OCI-LY3 (cell line): Measurements from ENCODE around the gene MKI67.
"Not testable (repeated sequence)": the region's sequence is repeated elsewhere in the genome, so short reads cannot be mapped to it uniquely, and the experiment has no call there.

Source experiments
- H2AFZ ChIP-seq: fragments of 200-600, 300-600 bp; shearing (Covaris generic); 2 replicates; pipeline ENCODE4 v1.6.0; 2014; ENCODE audit warnings: antibody characterized with exemption, low read depth, low read length
- H3K27ac ChIP-seq: fragments of 200-600, 300-600 bp; sonication (generic); 2 replicates; pipeline ENCODE4 v1.5.1; 2014; ENCODE audit warnings: mild to moderate bottlenecking, low read length, moderate library complexity, mixed read lengths
- H3K27me3 ChIP-seq: fragments of 200-600, 300-600 bp; sonication (generic); 2 replicates; pipeline ENCODE4 v1.6.1; 2014; ENCODE audit warnings: low read depth, low read length, mixed read lengths
- H3K36me3 ChIP-seq: fragments of 200-600, 300-600 bp; sonication (generic); replicated peaks from 2 replicates; pipeline ENCODE3; 2014; ENCODE audit warnings: low read depth, low read length, mixed read lengths
- H3K4me1 ChIP-seq: fragments of 300-600, 200-600 bp; sonication (generic); 2 replicates; pipeline ENCODE4 v1.6.1; 2014; ENCODE audit warnings: low read length, mixed read lengths
- H3K4me2 ChIP-seq: fragments of 200-600, 300-600 bp; sonication (generic); 2 replicates; pipeline ENCODE4 v1.6.1; 2014; ENCODE audit warnings: low read length, mixed read lengths
- H3K4me3 ChIP-seq: fragments of 300-600, 200-600 bp; sonication (generic); 2 replicates; pipeline ENCODE4 v1.5.1; 2014; ENCODE audit warnings: antibody characterized with exemption, mild to moderate bottlenecking, low read length, moderate library complexity
- H3K79me2 ChIP-seq: fragments of 300-600, 200-600 bp; shearing (Covaris generic); 2 replicates; pipeline ENCODE4 v1.6.1; 2014; ENCODE audit warnings: mild to moderate bottlenecking, low read length, mixed read lengths
- H3K9ac ChIP-seq: fragments of 300-600, 200-600 bp; shearing (Covaris generic); 2 replicates; pipeline ENCODE4 v1.6.0; 2014; ENCODE audit warnings: mild to moderate bottlenecking, low read length, moderate library complexity
- H3K9me3 ChIP-seq: fragments of 200-600, 300-600 bp; shearing (Covaris generic); 2 replicates; pipeline ENCODE4 v1.6.1; 2014; ENCODE audit warnings: low read length, mixed read lengths; ENCODE audit not compliant: insufficient read depth
- H4K20me1 ChIP-seq: fragments of 200-600, 300-600 bp; sonication (generic); 2 replicates; pipeline ENCODE4 v1.6.1; 2016; ENCODE audit warnings: low read length, mixed read lengths; ENCODE audit not compliant: insufficient read depth
- EZH2phosphoT487 ChIP-seq: fragments of 200-600 bp; shearing (Covaris generic); IDR thresholded peaks from 2 replicates; pipeline ENCODE4 v1.6.1; 2018; ENCODE audit warnings: antibody characterized with exemption, mixed run types, low read depth
- TF ChIP-seq, protein P1 (sequence below): fragments of 200-600, 300-600 bp; sonication (generic); IDR thresholded peaks from 2 replicates; pipeline ENCODE4 v1.5.1; 2014; ENCODE audit warnings: antibody characterized with exemption, low read length, low read depth

The MKI67 gene

DNA sequence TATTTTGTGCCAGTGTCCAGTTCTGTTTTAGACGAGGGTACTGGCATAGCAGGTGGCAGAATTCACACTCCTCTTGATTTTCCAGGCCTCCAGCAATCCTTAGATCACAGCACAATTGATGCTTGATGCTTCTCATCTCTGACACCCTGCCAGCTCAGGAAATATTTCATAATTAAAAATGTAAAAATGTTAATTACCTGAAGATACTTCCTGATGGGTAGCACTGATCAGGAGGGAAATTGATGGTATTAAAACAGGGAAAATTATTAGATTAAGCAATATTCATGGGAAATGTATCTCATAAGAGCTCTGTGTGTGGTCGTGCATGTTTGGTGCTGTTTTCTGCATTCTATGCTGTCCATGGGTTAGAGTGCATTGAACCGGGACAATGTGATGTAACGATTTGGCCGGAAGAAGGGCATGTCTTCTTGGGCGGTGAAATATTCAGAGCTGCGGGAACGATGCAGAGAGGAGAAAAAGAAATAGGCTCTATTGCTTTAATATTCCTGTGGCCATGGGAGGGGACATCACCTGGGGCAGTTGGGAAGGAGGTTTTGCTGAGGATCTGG lies 43.7 kb upstream of the MKI67 start:
- H2AFZ ChIP-seq = no peak overlapping the region
- H3K27ac ChIP-seq = no peak overlapping the region
- H3K36me3 ChIP-seq = no peaks in the 10 kb centered on the region
- no peaks in the 10 kb centered on the region for H4K20me1 ChIP-seq
- no peak overlapping the region for H3K4me3 ChIP-seq
- H3K27me3 ChIP-seq = peaks cover 7% of the 10 kb centered on the region; the same call in 1 of the 2 replicates
- H3K9me3 ChIP-seq = no peaks in the 10 kb centered on the region
- TF ChIP-seq EZH2phosphoT487 = no peak
- TF ChIP-seq, protein P1, sequence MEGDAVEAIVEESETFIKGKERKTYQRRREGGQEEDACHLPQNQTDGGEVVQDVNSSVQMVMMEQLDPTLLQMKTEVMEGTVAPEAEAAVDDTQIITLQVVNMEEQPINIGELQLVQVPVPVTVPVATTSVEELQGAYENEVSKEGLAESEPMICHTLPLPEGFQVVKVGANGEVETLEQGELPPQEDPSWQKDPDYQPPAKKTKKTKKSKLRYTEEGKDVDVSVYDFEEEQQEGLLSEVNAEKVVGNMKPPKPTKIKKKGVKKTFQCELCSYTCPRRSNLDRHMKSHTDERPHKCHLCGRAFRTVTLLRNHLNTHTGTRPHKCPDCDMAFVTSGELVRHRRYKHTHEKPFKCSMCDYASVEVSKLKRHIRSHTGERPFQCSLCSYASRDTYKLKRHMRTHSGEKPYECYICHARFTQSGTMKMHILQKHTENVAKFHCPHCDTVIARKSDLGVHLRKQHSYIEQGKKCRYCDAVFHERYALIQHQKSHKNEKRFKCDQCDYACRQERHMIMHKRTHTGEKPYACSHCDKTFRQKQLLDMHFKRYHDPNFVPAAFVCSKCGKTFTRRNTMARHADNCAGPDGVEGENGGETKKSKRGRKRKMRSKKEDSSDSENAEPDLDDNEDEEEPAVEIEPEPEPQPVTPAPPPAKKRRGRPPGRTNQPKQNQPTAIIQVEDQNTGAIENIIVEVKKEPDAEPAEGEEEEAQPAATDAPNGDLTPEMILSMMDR = no peak
- H3K9ac ChIP-seq = no peak overlapping the region
- H3K4me1 ChIP-seq = no peaks in the 10 kb centered on the region
- no peaks in the 10 kb centered on the region for H3K79me2 ChIP-seq
- no peak overlapping the region for H3K4me2 ChIP-seq

DNA sequence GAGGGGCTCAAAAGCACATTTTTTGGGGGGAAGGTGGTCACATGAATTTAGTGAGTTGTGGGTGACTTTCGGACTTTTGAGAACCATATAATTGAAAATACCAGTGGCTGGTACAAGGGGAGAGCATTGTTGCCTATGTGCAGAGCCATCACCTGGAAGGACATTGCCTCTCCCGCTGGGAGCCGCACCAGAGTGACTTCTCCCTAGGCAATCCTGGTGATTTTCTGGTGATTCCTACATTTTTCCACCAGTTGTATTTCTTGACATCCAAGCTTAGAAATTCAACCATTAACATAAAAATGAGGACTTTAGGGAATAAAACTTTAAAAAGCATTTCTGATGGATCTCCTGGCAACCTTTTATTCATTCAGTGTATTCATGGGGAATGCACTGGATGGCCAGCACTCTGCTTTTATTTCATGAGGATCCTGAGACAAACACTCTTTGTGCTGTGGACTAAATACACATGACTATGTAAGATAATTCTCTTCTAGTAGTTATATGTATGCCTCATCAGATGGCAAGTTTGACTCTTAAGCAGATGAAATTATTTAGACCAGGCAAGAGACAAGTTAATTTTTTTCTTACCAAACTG lies 41.8 kb upstream of the MKI67 start:
- Histone ChIP-seq H3K9me3 (no peaks in the 10 kb centered on the region), H4K20me1 (no peaks in the 10 kb centered on the region), H3K27ac (no peak overlapping the region), H3K4me2 (no peak overlapping the region), H3K79me2 (no peaks in the 10 kb centered on the region), H3K27me3 (peaks cover 16% of the 10 kb centered on the region; the same call in 1 of the 2 replicates), H3K4me3 (no peak overlapping the region), H2AFZ (no peak overlapping the region), H3K9ac (no peak overlapping the region), H3K4me1 (no peaks in the 10 kb centered on the region), H3K36me3 (no peaks in the 10 kb centered on the region)
- no peak for TF ChIP-seq EZH2phosphoT487
- TF ChIP-seq, protein P1 = no peak

- H3K27me3 ChIP-seq = peaks cover 16% of the 10 kb centered on the region; the same call in 1 of the 2 replicates
- not testable (repeated sequence) for H3K36me3 ChIP-seq, H4K20me1 ChIP-seq, H3K4me2 ChIP-seq, H3K27ac ChIP-seq, H3K4me1 ChIP-seq, H3K4me3 ChIP-seq, H2AFZ ChIP-seq, H3K79me2 ChIP-seq, H3K9ac ChIP-seq, H3K9me3 ChIP-seq
Measured at GRCh38 chr10:128167123-128167522, 40.9 kb upstream of the MKI67 start.

GRCh38 chr10:128166151-128166550 lies 39.9 kb upstream of the MKI67 start:
- H3K27me3 ChIP-seq = peaks cover 16% of the 10 kb centered on the region; the same call in 1 of the 2 replicates
- no peak overlapping the region for H2AFZ ChIP-seq
- H3K9me3 ChIP-seq = 0 out of 2 replicates have a peak, but pooled peaks cover 3% of the 10 kb centered on the region
- H3K36me3 ChIP-seq = no peaks in the 10 kb centered on the region
- H3K27ac ChIP-seq = no peak overlapping the region
- no peaks in the 10 kb centered on the region for H4K20me1 ChIP-seq
- peaks cover 3% of the 10 kb centered on the region for H3K4me1 ChIP-seq
- no peaks in the 10 kb centered on the region for H3K79me2 ChIP-seq
- H3K4me3 ChIP-seq = no peak overlapping the region
- no peak overlapping the region for H3K9ac ChIP-seq
- H3K4me2 ChIP-seq = no peak overlapping the region
- TF ChIP-seq, protein P1 = no peak
- no peak for TF ChIP-seq EZH2phosphoT487
